Thyroid gland (tissue), 4 donors: Measurements from ENCODE around the gene MRPL41.

Experiments
- CTCF ChIP-seq, 6 experiments: fragments of 200-600 bp in 3 of 6; fragments of 450-650 bp in 3 of 6; sonication (generic) in 3 of 6; IDR thresholded peaks; one replicate each; pipeline ENCODE4 v1.5.1; 2016 to 2019; ENCODE audit warnings: antibody characterized with exemption in 6 of 6, mild to moderate bottlenecking in 2 of 6, inconsistent platforms in 1 of 6, moderate library complexity in 1 of 6
- POLR2A ChIP-seq, 2 donors: fragments of 450-650 bp; IDR thresholded peaks; one replicate each; pipeline ENCODE4 v1.6.1; 2017; ENCODE audit warnings: antibody characterized with exemption in 2 of 2, mild to moderate bottlenecking in 2 of 2, moderate library complexity in 1 of 2

- TF ChIP-seq CTCF (IDR thresholded peaks at IDR 0.05) (no peak), POLR2A (IDR thresholded peaks at IDR 0.05) (no peak)
Observed at GRCh38 chr9:137592767-137593166, 41.1 kb downstream of the MRPL41 start.
